Vagina (tissue), 2 donors: ENCODE data around the gene SOX12. TPM values are rescaled to one million over a fixed set of nuclear protein-coding genes. Genes with fewer than 3 reads are reported as not detected.
"Not testable (repeated sequence)": the region's sequence is repeated elsewhere in the genome, so short reads cannot be mapped to it uniquely, and the experiment has no call there.

Experiments
- DNase-seq, 2 donors: peaks; one replicate each; pipeline ENCODE4 v3.0.0-alpha.2; 2017; ENCODE audit errors: extremely low spot score in 2 of 2
- H3K27ac ChIP-seq: fragments of 200-600 bp; sonication (generic); one replicate; pipeline ENCODE4 v1.5.1; 2019
- H3K27me3 ChIP-seq: fragments of 200-600 bp; sonication (generic); one replicate; pipeline ENCODE4 v1.5.1; 2019
- H3K36me3 ChIP-seq, 2 donors: fragments of 200-600 bp; sonication (generic); one replicate each; pipeline ENCODE4 v1.5.1; 2017 to 2019
- H3K4me1 ChIP-seq: fragments of 200-600 bp; sonication (generic); one replicate; pipeline ENCODE4 v1.5.1; 2019
- H3K4me3 ChIP-seq, 2 donors: fragments of 200-600 bp; sonication (generic); 1 replicate in 1 of 2; 2 replicates in 1 of 2; pipeline ENCODE4 v1.5.1; 2016 to 2019
- H3K9me3 ChIP-seq: fragments of 200-600 bp; sonication (generic); one replicate; pipeline ENCODE4 v1.5.1; 2019
- CTCF ChIP-seq, 3 experiments: fragments of 450-650 bp in 2 of 3; fragments of 200-600 bp in 1 of 3; sonication (generic) in 1 of 3; IDR thresholded peaks; one replicate each; pipeline ENCODE4 v1.5.1; 2017 to 2019; ENCODE audit warnings: antibody characterized with exemption in 3 of 3, mild to moderate bottlenecking in 2 of 3, moderate library complexity in 2 of 3
- POLR2A ChIP-seq, 2 donors: fragments of 450-650 bp; IDR thresholded peaks; one replicate each; pipeline ENCODE4 v1.6.1; 2017; ENCODE audit warnings: antibody characterized with exemption in 2 of 2, mild to moderate bottlenecking in 2 of 2, moderate library complexity in 2 of 2
- POLR2AphosphoS5 ChIP-seq, 2 donors: sonication (generic); formaldehyde crosslinking; IDR thresholded peaks; one replicate each; pipeline ENCODE4 v1.9.0; 2017; ENCODE audit warnings: antibody characterized with exemption in 2 of 2, mild to moderate bottlenecking in 2 of 2, low read depth in 1 of 2; ENCODE audit not compliant: insufficient read depth in 1 of 2
- intact Hi-C: fragments of 100-400 bp; cut with DNase I; formaldehyde crosslinking; loops from one replicate; pipeline ENCODE4 v1.15.1; 2023
- total RNA-seq: library from RNA; depleted of rRNA; stranded (reverse); fragments of >200 nt; gene quantifications from one replicate; pipeline ENCODE4 v1.2.3, GENCODE V29; 2016

Gene SOX12
- total RNA-seq, 1 donor from 2014 or later = 4.4 TPM

GRCh38 chr20:334578-334977, 9.2 kb downstream of the SOX12 start:
- H3K4me3 ChIP-seq = no peak overlapping the region
- no peaks in the 10 kb centered on the region for H3K36me3 ChIP-seq
- no peak for DNase-seq
- H3K27ac ChIP-seq = no peak overlapping the region
- intact Hi-C loops = no loop called here
- H3K9me3 ChIP-seq = no peaks in the 10 kb centered on the region
- peaks cover 14% of the 10 kb centered on the region for H3K4me1 ChIP-seq
- no peak for TF ChIP-seq POLR2A (IDR thresholded peaks at IDR 0.05)
- no peak for TF ChIP-seq CTCF (IDR thresholded peaks at IDR 0.05)
- TF ChIP-seq POLR2AphosphoS5 (IDR thresholded peaks at IDR 0.05; ENCODE audit: insufficient read depth in 1 of 2, low read depth in 1 of 2) = no peak
- H3K27me3 ChIP-seq = no peaks in the 10 kb centered on the region

- H3K9me3 ChIP-seq, intact Hi-C loops, H3K36me3 ChIP-seq, H3K27ac ChIP-seq, H3K4me1 ChIP-seq, H3K4me3 ChIP-seq, H3K27me3 ChIP-seq, DNase-seq: not testable (repeated sequence)
These were observed 10.7 kb downstream of the SOX12 start for GRCh38 chr20:336040-336439.

GRCh38 chr20:341682-342081, 16.3 kb downstream of the SOX12 start:
- no peak for TF ChIP-seq CTCF (IDR thresholded peaks at IDR 0.05)
- no peak for TF ChIP-seq POLR2A (IDR thresholded peaks at IDR 0.05)
- TF ChIP-seq POLR2AphosphoS5 (IDR thresholded peaks at IDR 0.05; ENCODE audit: insufficient read depth in 1 of 2, low read depth in 1 of 2) = no peak
- Histone ChIP-seq H3K4me3 (no peak overlapping the region), H3K27ac (no peak overlapping the region), H3K27me3 (no peaks in the 10 kb centered on the region), H3K36me3 (no peaks in the 10 kb centered on the region), H3K4me1 (peaks cover 7% of the 10 kb centered on the region), H3K9me3 (no peaks in the 10 kb centered on the region)
- intact Hi-C loops = loop anchor here (10.0 kb wide), 1 partner anchor 63 kb away; the partner anchor contains the start of gene RBCK1
- DNase-seq = no peak

- Histone ChIP-seq H3K9me3 (no peaks in the 10 kb centered on the region), H3K27me3 (no peaks in the 10 kb centered on the region), H3K36me3 (no peaks in the 10 kb centered on the region), H3K4me3 (no peak overlapping the region), H3K27ac (no peak overlapping the region), H3K4me1 (peaks cover 15% of the 10 kb centered on the region)
- TF ChIP-seq CTCF (IDR thresholded peaks at IDR 0.05) = no peak
- TF ChIP-seq POLR2A (IDR thresholded peaks at IDR 0.05) = no peak
- TF ChIP-seq POLR2AphosphoS5 (IDR thresholded peaks at IDR 0.05; ENCODE audit: insufficient read depth in 1 of 2, low read depth in 1 of 2) = no peak
- no peak for DNase-seq
- intact Hi-C loops = loop anchor here (10.0 kb wide), 1 partner anchor 62 kb away; the partner anchor contains the start of gene RBCK1
These were observed 17.8 kb downstream of the SOX12 start for GRCh38 chr20:343107-343506.

- Histone ChIP-seq H3K27me3 (no peaks in the 10 kb centered on the region), H3K27ac (peak overlapping the region; percentile 92), H3K4me1 (peaks cover 15% of the 10 kb centered on the region), H3K36me3 (no peaks in the 10 kb centered on the region), H3K4me3 (peak overlapping the region; percentile 65 to 74), H3K9me3 (no peaks in the 10 kb centered on the region)
- intact Hi-C loops = loop anchor here (10.0 kb wide), 1 partner anchor 59 kb away; the partner anchor contains the start of gene RBCK1
- TF ChIP-seq CTCF (IDR thresholded peaks at IDR 0.05) (no peak), POLR2AphosphoS5 (IDR thresholded peaks at IDR 0.05; ENCODE audit: insufficient read depth in 1 of 2, low read depth in 1 of 2) (no peak), POLR2A (IDR thresholded peaks at IDR 0.05) (no peak)
- DNase-seq = no peak
These were observed 20.8 kb downstream of the SOX12 start for GRCh38 chr20:346033-346639.
